ENCODE results near the gene CLIP2.
"Not testable (repeated sequence)": the region's sequence is repeated elsewhere in the genome, so short reads cannot be mapped to it uniquely, and the experiment has no call there.

DNA sequence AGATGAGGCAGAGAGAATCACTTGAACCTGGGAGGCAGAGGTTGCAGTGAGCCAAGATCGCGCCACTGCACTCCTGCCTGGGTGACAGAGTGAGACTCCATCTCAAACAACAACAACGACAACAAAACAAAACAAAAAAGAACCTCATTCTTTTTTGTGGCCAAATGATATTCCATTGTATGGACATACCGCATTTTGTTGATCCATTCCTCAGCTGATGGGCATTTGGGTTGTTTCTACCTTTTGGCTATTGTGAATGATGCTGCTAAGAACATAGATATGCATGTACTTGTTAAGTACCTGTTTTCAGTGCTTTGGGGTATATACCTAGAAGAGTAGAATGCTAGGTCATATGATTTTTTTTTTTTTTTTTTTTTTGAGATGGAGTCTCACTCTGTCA is 94.9 kb downstream of the CLIP2 start:
- TF ChIP-seq, protein P1, sequence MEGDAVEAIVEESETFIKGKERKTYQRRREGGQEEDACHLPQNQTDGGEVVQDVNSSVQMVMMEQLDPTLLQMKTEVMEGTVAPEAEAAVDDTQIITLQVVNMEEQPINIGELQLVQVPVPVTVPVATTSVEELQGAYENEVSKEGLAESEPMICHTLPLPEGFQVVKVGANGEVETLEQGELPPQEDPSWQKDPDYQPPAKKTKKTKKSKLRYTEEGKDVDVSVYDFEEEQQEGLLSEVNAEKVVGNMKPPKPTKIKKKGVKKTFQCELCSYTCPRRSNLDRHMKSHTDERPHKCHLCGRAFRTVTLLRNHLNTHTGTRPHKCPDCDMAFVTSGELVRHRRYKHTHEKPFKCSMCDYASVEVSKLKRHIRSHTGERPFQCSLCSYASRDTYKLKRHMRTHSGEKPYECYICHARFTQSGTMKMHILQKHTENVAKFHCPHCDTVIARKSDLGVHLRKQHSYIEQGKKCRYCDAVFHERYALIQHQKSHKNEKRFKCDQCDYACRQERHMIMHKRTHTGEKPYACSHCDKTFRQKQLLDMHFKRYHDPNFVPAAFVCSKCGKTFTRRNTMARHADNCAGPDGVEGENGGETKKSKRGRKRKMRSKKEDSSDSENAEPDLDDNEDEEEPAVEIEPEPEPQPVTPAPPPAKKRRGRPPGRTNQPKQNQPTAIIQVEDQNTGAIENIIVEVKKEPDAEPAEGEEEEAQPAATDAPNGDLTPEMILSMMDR (conservative IDR thresholded peaks at IDR 0.05; ENCODE audit: low read depth, low read length): not testable (repeated sequence)
- not testable (repeated sequence) for TF ChIP-seq EZH2phosphoT487 (IDR thresholded peaks at IDR 0.05; ENCODE audit: borderline replicate concordance, low read length); EZH2 (IDR thresholded peaks at IDR 0.05; ENCODE audit: low read length, unreplicated experiment)

All from PC-3 (cell line).